ENCODE data around the gene NEAT1.

- TF ChIP-seq, protein P1, sequence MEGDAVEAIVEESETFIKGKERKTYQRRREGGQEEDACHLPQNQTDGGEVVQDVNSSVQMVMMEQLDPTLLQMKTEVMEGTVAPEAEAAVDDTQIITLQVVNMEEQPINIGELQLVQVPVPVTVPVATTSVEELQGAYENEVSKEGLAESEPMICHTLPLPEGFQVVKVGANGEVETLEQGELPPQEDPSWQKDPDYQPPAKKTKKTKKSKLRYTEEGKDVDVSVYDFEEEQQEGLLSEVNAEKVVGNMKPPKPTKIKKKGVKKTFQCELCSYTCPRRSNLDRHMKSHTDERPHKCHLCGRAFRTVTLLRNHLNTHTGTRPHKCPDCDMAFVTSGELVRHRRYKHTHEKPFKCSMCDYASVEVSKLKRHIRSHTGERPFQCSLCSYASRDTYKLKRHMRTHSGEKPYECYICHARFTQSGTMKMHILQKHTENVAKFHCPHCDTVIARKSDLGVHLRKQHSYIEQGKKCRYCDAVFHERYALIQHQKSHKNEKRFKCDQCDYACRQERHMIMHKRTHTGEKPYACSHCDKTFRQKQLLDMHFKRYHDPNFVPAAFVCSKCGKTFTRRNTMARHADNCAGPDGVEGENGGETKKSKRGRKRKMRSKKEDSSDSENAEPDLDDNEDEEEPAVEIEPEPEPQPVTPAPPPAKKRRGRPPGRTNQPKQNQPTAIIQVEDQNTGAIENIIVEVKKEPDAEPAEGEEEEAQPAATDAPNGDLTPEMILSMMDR (IDR thresholded peaks at IDR 0.05; ENCODE audit: poor library complexity, severe bottlenecking): no peak
- TF ChIP-seq MXI1 (conservative IDR thresholded peaks at IDR 0.05; ENCODE audit: poor library complexity, severe bottlenecking) (no peak), EZH2 (IDR thresholded peaks at IDR 0.05; ENCODE audit: borderline replicate concordance, insufficient read depth, low read length, poor library complexity, severe bottlenecking) (no peak)
These were observed 15.9 kb downstream of the NEAT1 start for GRCh38 chr11:65438257-65439151.

Data from neural cell (in vitro differentiated cells).